ENCODE measurements around the gene SH3PXD2A.

The SH3PXD2A gene

DNA sequence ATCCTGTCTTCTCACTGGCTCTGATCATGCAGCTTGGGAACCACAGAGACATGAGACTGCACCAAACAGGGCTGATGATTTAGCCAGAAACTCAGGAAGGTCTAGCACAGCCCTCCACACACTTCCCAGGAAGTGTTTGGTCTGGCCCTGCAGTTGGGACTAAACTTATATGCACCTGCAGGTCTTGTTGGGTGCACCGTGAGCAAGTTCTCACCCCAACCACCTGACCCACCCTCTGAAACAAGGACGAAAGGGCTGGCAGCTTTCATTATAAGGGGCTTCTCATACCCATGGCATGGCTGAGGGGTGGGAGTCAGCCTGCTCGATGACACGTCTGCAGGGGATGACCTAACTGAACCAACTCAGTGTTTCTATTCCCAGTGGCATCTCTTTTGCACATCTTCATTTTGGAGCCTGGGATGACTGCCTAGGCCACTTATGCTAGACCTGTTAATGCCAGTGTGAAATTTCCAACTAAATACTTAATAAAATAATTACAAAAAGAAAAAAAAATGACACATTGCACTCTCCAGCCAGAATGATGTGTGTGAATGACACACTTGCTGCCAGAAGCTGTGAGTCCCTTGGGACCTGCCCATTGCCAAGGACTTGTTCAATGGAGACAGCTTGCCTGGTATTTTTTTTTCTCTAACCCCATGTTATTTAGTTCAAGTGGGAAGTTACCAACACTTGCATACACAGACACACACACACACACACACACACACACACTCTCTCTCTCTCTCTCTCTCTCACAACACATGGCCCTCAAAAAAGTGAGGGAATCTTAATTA is 259.2 kb downstream of the SH3PXD2A start:
- no peak for DNase-seq

DNA sequence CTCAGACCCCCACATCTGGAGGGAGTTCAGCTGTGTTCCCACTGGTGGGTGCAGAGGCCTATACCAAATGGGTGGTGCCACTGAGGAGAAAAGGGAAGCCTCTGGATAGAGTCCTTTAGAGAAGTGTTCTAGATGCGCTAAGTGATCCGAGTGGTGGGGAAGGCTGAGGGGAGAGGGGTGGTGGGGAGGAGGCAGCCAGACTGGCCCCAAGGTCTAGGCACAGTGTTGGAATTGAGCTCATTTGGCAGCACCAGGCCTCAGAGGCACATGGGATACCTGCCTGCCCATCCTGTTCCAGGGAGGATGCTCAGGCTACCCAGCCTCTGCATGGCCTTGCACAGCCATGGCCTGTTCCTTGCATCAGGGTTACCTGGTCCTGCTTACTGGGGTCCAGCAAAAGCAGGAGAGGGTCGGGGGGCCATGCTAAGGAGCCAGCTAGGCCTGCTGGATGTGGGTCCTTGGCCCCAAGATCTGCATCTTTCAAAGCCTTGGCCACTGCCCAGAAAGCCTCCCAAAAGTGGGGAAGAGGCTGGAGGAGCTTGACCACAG is 262.3 kb downstream of the SH3PXD2A start:
- DNase-seq = no peak

DNA sequence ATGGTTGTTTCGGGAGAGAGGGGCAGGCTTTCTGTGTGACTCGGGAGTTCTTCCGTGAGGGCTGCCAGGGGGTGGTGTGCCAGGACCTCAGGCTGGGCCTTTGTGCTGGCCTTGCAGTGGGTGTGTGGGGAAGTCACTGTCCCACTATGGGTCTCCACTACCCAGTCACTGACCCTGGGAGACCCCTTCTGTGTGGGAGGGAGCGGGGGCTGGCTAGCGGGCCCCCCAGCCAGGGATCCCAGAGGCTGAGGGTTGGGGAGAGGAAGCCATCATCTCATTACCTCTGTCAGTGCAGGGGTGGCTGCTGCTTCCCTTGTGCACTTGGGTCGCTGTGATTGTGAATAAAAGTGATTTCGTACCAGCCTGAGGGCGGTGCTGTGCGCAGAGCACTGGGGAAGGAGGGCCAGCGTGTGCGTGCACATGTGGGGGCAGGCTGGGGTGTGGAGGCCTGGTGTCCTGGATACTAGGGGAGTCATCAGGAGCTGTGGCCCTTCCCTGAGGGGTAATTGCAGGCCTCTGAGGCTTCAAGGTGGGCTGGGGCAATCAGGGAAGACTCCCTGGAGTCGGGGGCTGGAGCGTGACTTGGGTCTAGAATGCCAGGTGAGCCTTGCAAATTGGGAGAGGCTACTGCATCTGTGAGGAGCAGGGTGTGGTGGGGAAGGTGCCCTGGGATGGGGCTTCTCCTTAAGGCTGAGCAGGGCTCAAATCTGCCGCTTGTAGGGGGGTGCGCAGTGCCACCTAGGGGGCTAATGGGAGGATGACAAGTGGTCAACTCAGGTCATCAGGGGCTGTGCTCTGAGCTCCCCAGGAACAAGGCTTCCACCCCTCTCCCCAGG is 263.0 kb downstream of the SH3PXD2A start:
- peak; percentile 19 to 29 for DNase-seq

DNA sequence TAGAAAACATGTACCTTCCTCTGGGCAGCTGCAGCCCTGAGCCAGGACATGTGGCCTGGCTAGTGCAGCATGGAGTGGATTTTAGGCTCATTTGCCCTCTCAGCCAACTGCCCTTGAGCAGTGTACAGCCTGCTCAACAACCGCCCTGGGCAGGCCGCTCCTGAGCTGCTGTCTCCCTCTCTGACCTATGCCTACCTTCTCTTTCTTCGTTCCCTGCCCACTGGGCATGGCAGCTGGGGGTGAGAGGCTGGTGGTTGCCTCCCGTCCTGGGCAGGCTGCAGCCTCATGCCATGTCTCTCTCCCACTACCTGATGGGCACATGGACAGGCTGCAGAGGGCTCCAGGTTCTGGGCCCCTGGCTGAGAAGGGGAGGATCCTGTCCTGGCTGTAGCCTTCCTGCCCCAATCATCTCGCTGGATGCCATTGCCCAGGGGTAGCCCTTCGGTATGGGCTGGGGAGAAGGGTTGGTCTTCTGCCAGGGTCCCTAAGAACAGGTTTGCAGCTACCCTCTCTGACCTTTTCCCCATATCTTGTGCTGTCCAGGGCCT is 264.6 kb downstream of the SH3PXD2A start:
- DNase-seq = no peak

- DNase-seq = no peak
Measured at GRCh38 chr10:103590060-103590459, 265.3 kb downstream of the SH3PXD2A start.

GRCh38 chr10:103589074-103589630 is 266.2 kb downstream of the SH3PXD2A start:
- DNase-seq = no peak

DNA sequence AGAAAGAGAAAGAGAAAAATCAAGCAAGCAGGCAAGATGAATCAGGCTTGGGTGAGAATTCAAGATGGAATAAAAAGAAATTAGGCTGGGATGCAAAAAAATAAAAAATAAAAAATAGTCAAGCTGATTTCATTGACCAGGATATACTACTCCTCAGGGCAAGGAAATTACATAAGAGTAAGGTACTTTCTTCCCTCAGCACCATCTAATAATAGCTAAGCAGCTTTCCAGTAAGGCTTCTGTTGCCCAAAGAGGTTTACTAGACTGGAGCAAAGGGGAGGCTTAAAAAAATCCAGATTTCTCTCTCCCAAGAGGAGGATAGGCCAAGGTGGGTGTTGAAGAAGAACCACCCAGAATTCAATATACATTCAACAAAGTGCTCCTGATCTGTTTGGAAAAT is 268.3 kb downstream of the SH3PXD2A start:
- no peak for DNase-seq

DNA sequence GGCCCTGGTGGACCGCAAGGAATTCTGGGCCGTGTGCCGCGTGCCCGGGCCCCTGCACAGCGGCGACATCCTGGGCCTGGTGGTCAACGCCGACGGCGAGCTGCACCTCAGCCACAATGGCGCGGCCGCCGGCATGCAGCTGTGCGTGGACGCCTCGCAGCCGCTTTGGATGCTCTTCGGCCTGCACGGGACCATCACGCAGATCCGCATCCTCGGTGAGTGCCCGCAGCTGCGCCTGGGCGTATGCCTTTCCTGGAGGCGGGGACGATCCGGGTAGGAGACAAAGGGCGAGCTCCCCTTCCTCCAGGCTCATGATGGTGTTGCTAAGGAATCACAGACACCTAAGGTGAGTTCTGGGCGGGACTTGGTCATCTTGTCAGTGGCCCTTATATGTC is 270.4 kb downstream of the SH3PXD2A start:
- no peak for DNase-seq

DNA sequence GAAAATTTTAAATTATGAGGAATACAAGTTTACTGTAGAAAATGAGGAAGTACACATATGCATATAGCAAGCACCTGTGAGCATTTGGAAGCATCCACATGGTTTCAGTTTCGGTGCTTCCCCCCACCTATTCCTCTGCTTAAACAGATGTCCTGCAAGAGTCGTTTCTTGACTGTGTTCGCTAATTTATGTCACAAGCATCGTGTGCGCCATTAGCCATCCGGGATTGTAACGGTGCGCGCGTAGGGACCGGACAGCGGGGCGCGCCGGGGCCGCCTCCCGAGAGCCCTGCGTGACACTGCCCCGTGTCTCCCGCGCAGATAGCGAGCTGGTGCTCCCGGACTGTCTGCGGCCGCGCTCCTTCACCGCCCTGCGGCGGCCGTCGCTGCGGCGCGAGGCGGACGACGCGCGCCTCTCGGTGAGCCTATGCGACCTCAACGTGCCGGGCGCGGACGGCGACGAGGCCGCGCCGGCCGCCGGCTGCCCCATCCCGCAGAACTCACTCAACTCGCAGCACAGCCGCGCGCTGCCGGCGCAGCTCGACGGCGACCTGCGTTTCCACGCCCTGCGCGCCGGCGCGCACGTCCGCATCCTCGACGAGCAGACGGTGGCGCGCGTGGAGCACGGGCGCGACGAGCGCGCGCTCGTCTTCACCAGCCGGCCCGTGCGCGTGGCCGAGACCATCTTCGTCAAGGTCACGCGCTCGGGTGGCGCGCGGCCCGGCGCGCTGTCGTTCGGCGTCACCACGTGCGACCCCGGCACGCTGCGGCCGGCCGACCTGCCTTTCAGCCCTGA is 271.0 kb downstream of the SH3PXD2A start:
- DNase-seq = peak; percentile 56 to 78

GRCh38 chr10:103583871-103584215 is 271.5 kb downstream of the SH3PXD2A start:
- DNase-seq = no peak

- DNase-seq = no peak
Measured at GRCh38 chr10:103582331-103583123, 272.8 kb downstream of the SH3PXD2A start.

DNA sequence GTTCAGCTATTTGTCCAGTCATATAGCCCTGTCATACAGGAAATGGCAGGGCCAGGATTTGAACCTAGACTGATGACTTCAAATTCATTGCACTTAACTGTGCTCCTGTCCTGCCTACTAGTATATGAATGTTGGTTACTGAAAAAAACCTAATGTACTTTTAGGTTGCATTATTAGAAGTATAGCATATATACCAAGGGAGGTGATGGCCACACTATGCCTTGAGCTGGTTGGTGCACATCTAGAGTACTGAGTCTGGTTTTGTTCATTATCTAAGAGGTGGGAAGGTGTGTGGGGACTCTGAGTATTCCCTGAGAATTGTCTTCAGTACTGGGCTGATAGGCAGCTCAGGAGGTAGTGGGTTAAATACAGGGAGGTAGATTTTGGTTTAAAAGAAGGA is 273.9 kb downstream of the SH3PXD2A start:
- DNase-seq = no peak

GRCh38 chr10:103580430-103580829 is 274.9 kb downstream of the SH3PXD2A start:
- no peak for DNase-seq

- DNase-seq = no peak
Measured at GRCh38 chr10:103580011-103580410, 275.4 kb downstream of the SH3PXD2A start.

GRCh38 chr10:103578782-103579382 is 276.5 kb downstream of the SH3PXD2A start:
- no peak for DNase-seq

- DNase-seq = no peak
Measured at GRCh38 chr10:103576862-103577261, 278.5 kb downstream of the SH3PXD2A start.

- no peak for DNase-seq
Measured at GRCh38 chr10:103576076-103576471, 279.3 kb downstream of the SH3PXD2A start.

- no peak for DNase-seq
Measured at GRCh38 chr10:103575416-103576075, 279.8 kb downstream of the SH3PXD2A start.

DNA sequence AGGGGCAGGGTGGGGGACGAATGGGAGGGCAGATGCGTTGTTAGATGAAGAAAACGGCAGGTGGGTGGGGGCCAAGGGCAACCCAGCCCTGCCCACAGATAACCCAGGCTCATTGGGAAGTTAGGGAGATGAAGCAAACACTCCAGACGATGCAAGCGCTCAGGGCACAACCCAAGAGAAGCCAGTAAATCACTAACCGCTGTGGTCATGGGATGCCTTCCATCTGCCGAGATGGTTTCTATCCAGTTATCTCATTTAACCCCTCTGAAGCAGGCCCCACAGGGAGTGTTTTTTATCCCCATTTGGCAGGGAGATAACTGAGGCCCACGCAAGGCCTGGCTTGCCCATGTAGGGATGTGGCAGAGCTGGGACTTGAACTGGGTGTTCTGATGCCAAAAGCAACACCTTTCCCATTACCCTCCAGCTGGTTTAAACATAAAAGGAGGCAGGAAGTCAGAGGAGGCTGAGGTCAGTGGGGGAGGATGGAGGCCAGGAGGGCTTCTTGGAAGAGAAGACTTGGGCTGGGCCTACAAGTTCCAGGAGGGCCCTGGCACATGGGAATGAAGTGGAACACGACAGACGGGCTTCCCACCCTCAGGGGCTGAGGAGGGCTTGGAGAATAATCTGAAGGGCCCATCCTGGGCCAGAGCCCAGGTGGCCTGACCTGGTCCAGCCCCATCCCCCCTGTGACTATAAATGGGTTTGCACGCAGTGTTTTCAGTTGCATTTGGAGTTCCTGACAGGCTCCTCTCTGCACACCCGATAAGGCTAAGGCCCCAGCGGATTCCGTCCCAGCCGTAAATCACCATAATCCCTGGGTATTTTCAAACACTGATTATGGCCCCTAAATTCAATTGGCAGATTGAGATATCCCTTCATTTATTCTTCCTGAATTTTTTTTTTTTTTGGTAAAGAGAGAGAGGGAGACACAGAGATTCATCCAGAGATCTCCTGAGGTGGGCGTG is 281.0 kb downstream of the SH3PXD2A start:
- DNase-seq = no peak

- no peak for DNase-seq
Measured at GRCh38 chr10:103573205-103573487, 282.2 kb downstream of the SH3PXD2A start.

Data from stimulated activated CD4-positive, alpha-beta T cell treated with anti-CD3 and anti-CD28 coated beads, Interleukin-4, amount 100 ng/mL, for 4 hours (primary cell).